ENCODE measurements around the gene AKAP5. TPM values are rescaled to one million over a fixed set of nuclear protein-coding genes. Genes with fewer than 3 reads are reported as not detected.

Gene AKAP5
- polyA plus RNA-seq, 1 of the 3 experiments (the other 2 are of a cell fraction) = 0.28 TPM

DNA sequence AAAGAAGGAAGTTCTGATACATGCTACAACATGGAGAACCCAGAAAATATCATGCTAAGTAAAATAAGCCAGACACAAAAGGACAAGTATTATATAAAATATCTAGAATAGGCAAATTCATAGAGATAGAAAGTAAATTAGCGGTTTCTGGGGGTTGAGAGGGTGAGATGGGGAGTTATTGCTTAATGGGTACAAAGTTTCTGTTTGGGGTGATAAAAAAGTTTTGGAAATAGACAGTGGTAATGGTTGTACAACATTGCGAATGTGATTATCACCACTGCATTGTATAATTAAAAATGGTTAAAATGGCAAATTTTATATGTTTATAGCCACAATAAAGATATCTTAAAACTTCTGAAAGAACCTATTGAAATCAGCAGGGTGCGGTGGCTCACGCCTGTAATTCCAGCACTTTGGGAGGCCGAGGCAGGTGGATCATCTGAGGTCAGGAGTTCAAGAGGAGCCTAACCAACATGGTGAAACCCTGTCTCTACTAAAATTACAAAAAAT, 23.3 kb downstream of the AKAP5 start:
- WGBS (ENCODE audit: low lambda C conversion rate) = 94% methylated on average over 5 of the region's 5 CpGs
- Histone ChIP-seq H3K36me3 (replicated peaks in 1 of 2; ENCODE audit: control insufficient read depth in 1 of 2, insufficient read depth in 2 of 2, low read length in 1 of 2) (peaks cover 28 to 43% of the 10 kb centered on the region in 2 experiments), H3K4me3 (ENCODE audit: low read depth in 2 of 2, low read length in 1 of 2) (no peak overlapping the region), H2AFZ (ENCODE audit: low read depth) (no peak overlapping the region), H3K4me1 (ENCODE audit: control insufficient read depth in 1 of 2, insufficient read depth in 2 of 2, low read depth in 1 of 2, low read length in 1 of 2) (no peaks in the 10 kb centered on the region; a peak in 1 of 4 replicates), H3K4me2 (no peak overlapping the region), H3K9me2 (no peaks in the 10 kb centered on the region), H3K27ac (ENCODE audit: low read depth in 2 of 2, low read length in 1 of 2) (no peak overlapping the region), H3F3A (replicated peaks; ENCODE audit: insufficient read depth) (no peaks in the 10 kb centered on the region), H3K9me3 (no peaks in the 10 kb centered on the region), H3K9ac (no peak overlapping the region), H3K27me3 (ENCODE audit: insufficient read depth) (no peaks in the 10 kb centered on the region), H4K20me1 (ENCODE audit: insufficient read depth) (no peaks in the 10 kb centered on the region), H3K79me2 (ENCODE audit: insufficient read depth) (0 out of 2 replicates have a peak, but pooled peaks cover 4% of the 10 kb centered on the region)
- TF ChIP-seq RCOR1 (IDR thresholded peaks at IDR 0.05; ENCODE audit: low read length) (no peak), FOXJ3 (CRISPR knock-in tag; IDR thresholded peaks at IDR 0.05) (no peak), TEAD4 (IDR thresholded peaks at IDR 0.05; ENCODE audit: borderline replicate concordance, insufficient read depth) (no peak)
- TF ChIP-seq, protein P1, sequence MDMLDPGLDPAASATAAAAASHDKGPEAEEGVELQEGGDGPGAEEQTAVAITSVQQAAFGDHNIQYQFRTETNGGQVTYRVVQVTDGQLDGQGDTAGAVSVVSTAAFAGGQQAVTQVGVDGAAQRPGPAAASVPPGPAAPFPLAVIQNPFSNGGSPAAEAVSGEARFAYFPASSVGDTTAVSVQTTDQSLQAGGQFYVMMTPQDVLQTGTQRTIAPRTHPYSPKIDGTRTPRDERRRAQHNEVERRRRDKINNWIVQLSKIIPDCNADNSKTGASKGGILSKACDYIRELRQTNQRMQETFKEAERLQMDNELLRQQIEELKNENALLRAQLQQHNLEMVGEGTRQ (IDR thresholded peaks at IDR 0.05; ENCODE audit: borderline replicate concordance, low read depth, low read length) = no peak
- TF ChIP-seq, protein P2, sequence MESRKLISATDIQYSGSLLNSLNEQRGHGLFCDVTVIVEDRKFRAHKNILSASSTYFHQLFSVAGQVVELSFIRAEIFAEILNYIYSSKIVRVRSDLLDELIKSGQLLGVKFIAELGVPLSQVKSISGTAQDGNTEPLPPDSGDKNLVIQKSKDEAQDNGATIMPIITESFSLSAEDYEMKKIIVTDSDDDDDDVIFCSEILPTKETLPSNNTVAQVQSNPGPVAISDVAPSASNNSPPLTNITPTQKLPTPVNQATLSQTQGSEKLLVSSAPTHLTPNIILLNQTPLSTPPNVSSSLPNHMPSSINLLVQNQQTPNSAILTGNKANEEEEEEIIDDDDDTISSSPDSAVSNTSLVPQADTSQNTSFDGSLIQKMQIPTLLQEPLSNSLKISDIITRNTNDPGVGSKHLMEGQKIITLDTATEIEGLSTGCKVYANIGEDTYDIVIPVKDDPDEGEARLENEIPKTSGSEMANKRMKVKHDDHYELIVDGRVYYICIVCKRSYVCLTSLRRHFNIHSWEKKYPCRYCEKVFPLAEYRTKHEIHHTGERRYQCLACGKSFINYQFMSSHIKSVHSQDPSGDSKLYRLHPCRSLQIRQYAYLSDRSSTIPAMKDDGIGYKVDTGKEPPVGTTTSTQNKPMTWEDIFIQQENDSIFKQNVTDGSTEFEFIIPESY (IDR thresholded peaks at IDR 0.05; ENCODE audit: borderline replicate concordance, low read depth) = no peak
- ChIA-PET POLR2A (no interaction called here), CTCF (interaction anchor here (1.3 to 3.3 kb wide), 3 partner anchors 14 to 59 kb away, joined by 3 to 16 read pairs (median 7); no protein-coding TSS in a partner anchor)
- DNase-seq = no peak

DNA sequence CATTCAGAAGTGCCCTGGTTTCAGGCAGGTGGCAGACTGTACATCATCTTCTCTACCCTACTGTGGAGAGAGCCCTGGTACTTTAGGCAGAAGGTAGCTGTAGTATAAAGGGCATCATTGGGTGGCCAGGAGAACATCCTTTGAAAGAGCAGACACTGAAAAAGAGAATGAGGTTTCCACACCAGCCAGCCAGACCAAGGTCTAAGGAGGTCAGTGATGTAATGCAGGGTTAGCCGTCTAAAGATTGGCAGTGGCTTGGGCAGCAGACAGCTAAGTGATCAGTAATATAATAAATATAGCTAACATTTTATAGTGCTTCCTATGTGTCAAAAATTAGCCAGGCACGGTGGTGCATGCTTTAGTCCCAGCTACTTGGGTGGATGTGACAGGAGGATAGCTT, 26.3 kb downstream of the AKAP5 start:
- no peak for DNase-seq
- ChIA-PET CTCF (interaction anchor here (0.8 to 3.2 kb wide), 6 partner anchors 10 to 145 kb away, joined by 3 to 23 read pairs (median 4); no protein-coding TSS in a partner anchor), POLR2A (interaction anchor here (1.7 kb wide), 1 partner anchor 9 kb away, joined by 3 read pairs; no protein-coding TSS in a partner anchor)
- H3K4me1 ChIP-seq (ENCODE audit: control insufficient read depth in 1 of 2, insufficient read depth in 2 of 2, low read depth in 1 of 2, low read length in 1 of 2) = no peaks in the 10 kb centered on the region; a peak in 1 of 4 replicates
- WGBS (ENCODE audit: low lambda C conversion rate) = 95% methylated on average over 2 of the region's 2 CpGs
- H3F3A ChIP-seq (replicated peaks; ENCODE audit: insufficient read depth) = no peaks in the 10 kb centered on the region
- no peak overlapping the region for H3K9ac ChIP-seq
- no peak overlapping the region for H3K27ac ChIP-seq (ENCODE audit: low read depth in 2 of 2, low read length in 1 of 2)
- H3K4me2 ChIP-seq = no peak overlapping the region
- H3K27me3 ChIP-seq (ENCODE audit: insufficient read depth) = no peaks in the 10 kb centered on the region
- H3K9me2 ChIP-seq = no peaks in the 10 kb centered on the region
- H3K9me3 ChIP-seq = no peaks in the 10 kb centered on the region
- H3K79me2 ChIP-seq (ENCODE audit: insufficient read depth) = 0 out of 2 replicates have a peak, but pooled peaks cover 4% of the 10 kb centered on the region
- no peak overlapping the region for H2AFZ ChIP-seq (ENCODE audit: low read depth)
- no peak overlapping the region for H3K4me3 ChIP-seq (ENCODE audit: low read depth in 2 of 2, low read length in 1 of 2)
- H4K20me1 ChIP-seq (ENCODE audit: insufficient read depth) = no peaks in the 10 kb centered on the region
- H3K36me3 ChIP-seq (replicated peaks in 1 of 2; ENCODE audit: control insufficient read depth in 1 of 2, insufficient read depth in 2 of 2, low read length in 1 of 2) = peaks cover 25 to 31% of the 10 kb centered on the region in 2 experiments
- TF ChIP-seq, protein P3, sequence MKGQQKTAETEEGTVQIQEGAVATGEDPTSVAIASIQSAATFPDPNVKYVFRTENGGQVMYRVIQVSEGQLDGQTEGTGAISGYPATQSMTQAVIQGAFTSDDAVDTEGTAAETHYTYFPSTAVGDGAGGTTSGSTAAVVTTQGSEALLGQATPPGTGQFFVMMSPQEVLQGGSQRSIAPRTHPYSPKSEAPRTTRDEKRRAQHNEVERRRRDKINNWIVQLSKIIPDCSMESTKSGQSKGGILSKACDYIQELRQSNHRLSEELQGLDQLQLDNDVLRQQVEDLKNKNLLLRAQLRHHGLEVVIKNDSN (IDR thresholded peaks at IDR 0.05; ENCODE audit: borderline replicate concordance, low read depth) = no peak
- TF ChIP-seq, protein P4, sequence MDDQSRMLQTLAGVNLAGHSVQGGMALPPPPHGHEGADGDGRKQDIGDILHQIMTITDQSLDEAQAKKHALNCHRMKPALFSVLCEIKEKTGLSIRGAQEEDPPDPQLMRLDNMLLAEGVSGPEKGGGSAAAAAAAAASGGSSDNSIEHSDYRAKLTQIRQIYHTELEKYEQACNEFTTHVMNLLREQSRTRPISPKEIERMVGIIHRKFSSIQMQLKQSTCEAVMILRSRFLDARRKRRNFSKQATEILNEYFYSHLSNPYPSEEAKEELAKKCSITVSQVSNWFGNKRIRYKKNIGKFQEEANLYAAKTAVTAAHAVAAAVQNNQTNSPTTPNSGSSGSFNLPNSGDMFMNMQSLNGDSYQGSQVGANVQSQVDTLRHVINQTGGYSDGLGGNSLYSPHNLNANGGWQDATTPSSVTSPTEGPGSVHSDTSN (IDR thresholded peaks at IDR 0.05) = no peak
- no peak for TF ChIP-seq RXRA (IDR thresholded peaks at IDR 0.05; ENCODE audit: borderline replicate concordance, low read depth)
- no peak for TF ChIP-seq RAD21 (IDR thresholded peaks at IDR 0.05; ENCODE audit: low read length)
- TF ChIP-seq ELF1 (IDR thresholded peaks at IDR 0.05) = no peak
- no peak for TF ChIP-seq EZH2phosphoT487 (IDR thresholded peaks at IDR 0.05; ENCODE audit: borderline replicate concordance, low read depth)
- no peak for TF ChIP-seq SIN3A (IDR thresholded peaks at IDR 0.05; ENCODE audit: borderline replicate concordance, low read depth, low read length)
- TF ChIP-seq JUND (IDR thresholded peaks at IDR 0.05) = no peak
- no peak for TF ChIP-seq TAF1 (IDR thresholded peaks at IDR 0.05; ENCODE audit: borderline replicate concordance, low read depth, low read length)
- TF ChIP-seq FOXJ3 (CRISPR knock-in tag; IDR thresholded peaks at IDR 0.05) = no peak
- TF ChIP-seq POLR2AphosphoS5 (IDR thresholded peaks at IDR 0.05; ENCODE audit: low read depth, low read length) = no peak
- TF ChIP-seq, protein P2 (IDR thresholded peaks at IDR 0.05; ENCODE audit: borderline replicate concordance, low read depth) = no peak
- TF ChIP-seq CHD2 (IDR thresholded peaks at IDR 0.05; ENCODE audit: low read length, partially characterized antibody) = no peak
- no peak for TF ChIP-seq GABPA (IDR thresholded peaks at IDR 0.05; ENCODE audit: low read depth)
- no peak for TF ChIP-seq GATA2 (CRISPR knock-in tag; IDR thresholded peaks at IDR 0.05)
- TF ChIP-seq MXI1 (IDR thresholded peaks at IDR 0.05; ENCODE audit: low read depth, low read length) = no peak
- TF ChIP-seq, protein P5, sequence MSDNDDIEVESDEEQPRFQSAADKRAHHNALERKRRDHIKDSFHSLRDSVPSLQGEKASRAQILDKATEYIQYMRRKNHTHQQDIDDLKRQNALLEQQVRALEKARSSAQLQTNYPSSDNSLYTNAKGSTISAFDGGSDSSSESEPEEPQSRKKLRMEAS (IDR thresholded peaks at IDR 0.05; ENCODE audit: low read depth) = no peak
